HG03196 (cell line): ENCODE measurements around the gene IL17RB.

Source experiments
- ATAC-seq: cut with Tn5 transposase; IDR thresholded peaks from one replicate; pipeline ENCODE4 v1.9.1; 2021; ENCODE audit not compliant: unreplicated experiment

The IL17RB gene

GRCh38 chr3:53902067-53902466, 55.7 kb downstream of the IL17RB start:
- ATAC-seq = no peak

DNA sequence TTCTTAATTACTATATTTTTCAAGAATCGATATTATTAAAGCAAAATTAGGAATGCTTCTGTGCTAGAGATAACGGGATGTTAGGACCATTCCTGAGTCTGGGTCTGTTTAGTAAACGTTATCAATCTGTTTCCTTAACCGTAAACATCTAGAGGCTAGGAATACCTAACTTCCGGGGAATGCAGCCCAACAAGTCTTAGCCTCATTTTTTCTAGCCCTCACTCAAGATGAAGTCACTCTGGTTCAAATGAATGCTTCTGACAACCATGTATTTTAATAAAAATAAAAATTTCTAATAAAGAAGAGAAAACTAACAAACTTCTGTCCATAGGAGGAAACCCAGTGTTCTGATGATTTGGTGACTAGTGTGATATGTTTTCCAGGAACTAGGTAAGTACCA, 56.3 kb downstream of the IL17RB start:
- no peak for ATAC-seq

- no peak for ATAC-seq
These were observed 67.0 kb downstream of the IL17RB start for GRCh38 chr3:53913401-53913800.
